Stimulated activated CD8-positive, alpha-beta memory T cell treated with anti-CD3 and anti-CD28 coated beads, Interleukin-4, amount 100 ng/mL, for 24 hours (primary cell): Measurements from ENCODE around the gene AKIP1.
"Not testable (repeated sequence)": the region's sequence is repeated elsewhere in the genome, so short reads cannot be mapped to it uniquely, and the experiment has no call there.

Experiments used
- DNase-seq: peaks from one replicate; pipeline ENCODE4 v3.0.0-alpha.2; 2020; ENCODE audit warnings: low read depth

The AKIP1 gene

GRCh38 chr11:8911029-8911823, at the start of gene AKIP1:
Gene AKIP1 (plus strand): TSS chr11:8911189. CDS start chr11:8911450, 261 bp downstream.
- peak; percentile 81 for DNase-seq

DNA sequence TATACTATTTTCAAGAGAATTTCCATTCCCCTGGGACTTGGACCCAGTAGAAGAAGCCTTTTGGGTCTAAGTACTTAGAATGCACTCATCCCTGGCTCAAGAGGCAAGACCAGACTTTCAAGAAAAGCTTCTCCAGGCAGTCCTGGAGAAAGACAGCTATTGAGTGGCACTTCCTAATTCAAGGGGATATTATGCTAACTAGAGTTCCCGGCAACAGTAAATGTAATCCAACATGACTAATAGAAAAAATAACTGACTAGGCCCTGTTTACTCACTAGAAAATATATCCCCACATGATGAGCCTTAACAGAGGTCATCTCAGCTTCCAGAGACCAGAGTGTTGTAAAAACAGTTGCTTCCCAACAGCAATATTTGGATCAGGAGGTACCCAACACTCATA, 47.2 kb upstream of the AKIP1 start:
- DNase-seq = no peak

DNA sequence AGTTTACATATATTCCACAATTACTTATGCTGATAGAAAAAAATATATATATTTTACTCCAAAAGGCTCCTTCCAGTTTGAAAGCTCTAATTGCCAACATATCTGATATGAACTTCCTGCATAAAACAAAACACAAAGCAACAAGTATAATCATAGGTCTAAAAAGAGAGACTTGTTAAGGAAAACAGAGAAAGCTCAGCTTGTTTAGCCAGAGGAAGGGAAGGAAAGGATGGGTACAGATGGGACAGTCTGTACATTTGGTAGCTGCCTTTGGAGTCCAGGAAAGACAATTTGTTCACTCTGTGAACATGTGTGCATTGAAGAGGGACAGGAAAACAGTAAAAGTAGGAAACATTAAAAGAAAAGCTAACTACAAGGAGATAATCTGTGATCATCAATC, 45.7 kb upstream of the AKIP1 start:
- DNase-seq = no peak

DNA sequence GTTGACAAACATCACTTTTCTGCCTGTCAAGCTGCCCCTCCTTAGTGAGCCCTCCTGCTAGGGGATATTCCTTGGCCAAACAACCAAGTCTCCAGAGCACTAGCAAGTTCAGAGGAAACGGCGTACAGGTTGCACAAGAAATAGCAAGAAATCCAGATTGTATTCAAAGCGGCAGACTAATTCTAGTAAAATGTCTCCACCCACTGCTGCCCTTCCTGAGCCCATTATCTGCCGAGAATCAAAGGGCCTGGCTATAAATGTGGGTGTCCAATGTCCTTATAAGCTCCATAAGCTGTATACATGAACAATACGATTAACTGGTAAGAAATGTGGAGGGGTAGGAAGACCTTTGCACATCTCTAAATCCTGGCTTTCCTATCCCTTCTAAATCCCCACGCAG, 44.0 kb upstream of the AKIP1 start:
- DNase-seq = no peak

- no peak for DNase-seq
Measured at GRCh38 chr11:8867931-8868631, 42.9 kb upstream of the AKIP1 start.

DNA sequence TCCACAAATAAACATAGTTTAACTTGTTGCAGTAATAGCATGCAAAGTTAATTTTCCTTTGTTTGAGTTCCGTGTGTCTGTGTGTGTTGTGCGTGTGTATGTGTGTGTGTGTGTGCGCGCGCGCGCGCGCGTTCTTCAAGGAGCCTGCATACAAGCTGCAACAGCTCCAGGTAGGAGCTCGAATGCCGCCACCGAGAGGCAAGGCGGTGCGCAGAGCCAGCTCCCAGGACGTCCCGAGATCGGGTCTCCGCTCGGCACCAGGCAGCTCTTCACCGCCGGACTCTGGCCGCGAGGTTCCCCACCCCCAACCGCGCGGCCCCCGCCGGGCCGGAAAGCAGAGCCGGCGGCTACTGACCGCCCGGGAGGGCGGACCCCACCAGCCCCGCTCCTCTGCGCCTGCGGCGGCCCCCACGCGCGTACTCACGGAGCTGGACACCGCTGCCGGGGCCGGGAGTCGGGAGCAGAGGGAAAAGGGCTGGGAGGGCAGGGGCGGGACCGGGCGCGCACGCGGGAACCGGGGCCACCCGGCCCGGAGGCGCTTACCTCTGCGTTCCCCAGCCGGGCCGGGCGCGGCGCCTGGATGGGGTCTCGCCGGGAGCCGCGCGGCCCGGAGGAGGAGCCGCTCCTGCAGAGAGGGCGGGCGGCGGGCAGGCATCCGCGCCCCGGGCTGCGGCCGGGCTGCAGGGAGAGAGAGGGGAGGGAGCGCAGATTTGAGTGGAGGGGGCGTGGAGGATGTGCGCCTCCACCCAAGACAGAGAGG, 40.4 kb upstream of the AKIP1 start:
- no peak for DNase-seq

DNA sequence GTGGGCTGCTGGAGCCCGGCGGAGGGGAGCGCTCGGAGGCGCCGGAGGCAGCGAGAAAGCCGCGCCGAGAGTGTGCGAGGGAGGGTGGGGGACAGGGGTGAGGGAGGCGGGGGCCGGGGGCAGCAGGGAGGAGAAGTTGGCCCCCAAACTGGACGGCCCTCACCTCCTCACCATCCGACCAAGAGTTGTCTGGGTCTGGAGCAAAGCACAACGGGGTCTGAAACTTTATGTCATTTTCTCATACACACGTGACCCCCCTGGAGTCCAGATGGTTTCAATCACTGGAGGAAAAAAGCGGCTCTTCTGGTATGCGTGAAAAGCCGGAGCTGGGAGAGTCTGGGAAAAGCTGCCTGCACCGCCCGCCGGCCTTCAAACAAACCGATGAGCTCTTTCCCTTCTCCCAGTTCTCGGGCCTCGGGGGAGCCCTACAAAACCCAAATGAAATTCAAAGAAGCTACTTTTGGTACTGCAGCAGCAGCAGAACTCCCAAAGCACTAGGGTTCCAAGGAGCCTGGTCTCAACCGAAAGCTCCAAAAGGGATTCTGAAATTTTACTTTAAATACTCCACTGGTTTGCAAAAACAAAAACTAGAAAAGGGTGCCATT, 39.7 kb upstream of the AKIP1 start:
- DNase-seq = no peak

DNA sequence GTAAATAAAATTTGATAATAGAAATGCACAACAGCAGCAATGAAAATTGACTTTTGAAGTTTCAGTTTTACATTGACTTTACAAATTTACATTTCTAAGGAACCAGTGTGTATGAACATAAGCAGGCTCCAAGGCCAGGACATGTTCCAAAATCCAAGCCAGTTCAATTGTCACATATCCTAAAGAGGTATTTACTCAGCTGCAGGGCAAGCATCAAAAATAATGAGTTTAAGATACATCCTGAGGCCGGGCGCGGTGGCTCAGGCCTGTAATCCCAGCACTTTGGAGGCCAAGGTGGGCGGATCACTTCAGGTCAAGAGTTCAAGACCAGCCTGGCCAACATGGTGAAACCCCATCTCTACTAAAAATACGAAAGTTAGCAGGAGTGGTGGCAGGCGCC, 39.0 kb upstream of the AKIP1 start:
- no peak for DNase-seq

DNA sequence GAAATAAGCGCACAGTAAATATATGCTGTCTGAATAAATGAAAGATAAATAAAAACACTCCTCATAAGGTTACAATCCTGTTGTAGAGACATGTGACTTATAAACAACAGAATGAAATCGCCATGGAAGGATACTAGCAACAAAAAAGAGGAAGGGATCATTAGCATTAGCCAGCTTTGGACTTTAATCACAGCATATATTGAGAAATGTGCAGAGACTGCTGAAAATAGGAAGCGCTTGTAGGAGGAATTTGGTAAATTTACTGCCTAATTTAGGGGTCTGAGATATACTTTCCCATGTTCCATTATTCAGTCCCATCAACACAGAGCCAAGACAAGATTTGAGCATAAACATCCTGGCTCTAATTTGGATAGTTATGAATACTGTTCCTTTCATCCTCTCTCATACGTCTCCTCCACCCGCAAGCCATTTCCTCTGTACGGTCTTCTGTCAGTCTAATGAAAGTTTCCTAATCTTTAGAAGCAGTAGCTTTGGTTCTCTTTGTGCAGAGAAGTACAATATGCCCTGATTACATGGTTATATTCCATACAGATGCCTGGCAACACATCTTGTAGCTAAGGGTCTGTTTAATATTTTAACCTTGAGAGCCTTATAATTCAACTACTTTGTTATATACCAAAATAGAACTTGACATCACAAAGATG, 37.1 kb upstream of the AKIP1 start:
- DNase-seq = no peak

- no peak for DNase-seq
Measured at GRCh38 chr11:8878771-8879170, 32.2 kb upstream of the AKIP1 start.

DNA sequence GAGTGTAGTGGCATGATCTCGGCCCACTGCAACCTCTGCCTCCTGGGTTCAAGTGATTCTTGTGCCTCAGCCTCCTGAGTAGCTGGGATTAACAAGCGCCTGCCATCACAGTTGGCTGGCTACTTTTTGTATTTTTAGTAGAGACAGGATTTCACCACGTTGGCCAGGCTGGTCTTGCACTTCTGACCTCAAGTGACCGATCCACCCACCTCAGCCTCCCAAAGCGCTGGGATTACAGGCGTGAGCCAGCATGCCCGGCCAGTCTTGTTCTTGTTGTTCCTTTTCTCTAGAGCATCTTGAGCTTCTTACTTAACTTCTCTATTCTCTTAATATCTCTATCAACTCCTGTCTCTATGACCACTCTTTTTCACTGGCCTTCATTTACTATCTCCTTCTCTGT, 29.4 kb upstream of the AKIP1 start:
- not testable (repeated sequence) for DNase-seq

DNA sequence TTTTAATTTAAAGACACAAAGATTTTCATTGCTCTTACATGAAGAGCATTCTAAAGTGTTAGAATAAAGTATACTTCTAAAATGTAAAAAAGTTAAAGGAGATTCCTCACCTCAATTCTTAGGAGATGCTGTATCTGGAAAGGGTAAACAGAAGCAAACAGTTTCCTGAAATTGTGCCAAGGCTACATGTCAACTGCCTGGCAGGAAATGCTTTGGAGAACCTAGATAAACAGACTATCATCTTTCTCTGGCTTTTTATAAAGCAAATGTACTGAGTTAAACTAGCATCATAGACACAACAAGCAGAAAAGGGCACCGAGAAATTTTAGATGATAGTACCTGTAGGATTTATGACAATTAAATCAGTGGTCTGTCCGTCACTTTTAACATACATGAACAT, 24.7 kb upstream of the AKIP1 start:
- no peak for DNase-seq

- not testable (repeated sequence) for DNase-seq
Measured at GRCh38 chr11:8891185-8891584, 19.8 kb upstream of the AKIP1 start.

DNA sequence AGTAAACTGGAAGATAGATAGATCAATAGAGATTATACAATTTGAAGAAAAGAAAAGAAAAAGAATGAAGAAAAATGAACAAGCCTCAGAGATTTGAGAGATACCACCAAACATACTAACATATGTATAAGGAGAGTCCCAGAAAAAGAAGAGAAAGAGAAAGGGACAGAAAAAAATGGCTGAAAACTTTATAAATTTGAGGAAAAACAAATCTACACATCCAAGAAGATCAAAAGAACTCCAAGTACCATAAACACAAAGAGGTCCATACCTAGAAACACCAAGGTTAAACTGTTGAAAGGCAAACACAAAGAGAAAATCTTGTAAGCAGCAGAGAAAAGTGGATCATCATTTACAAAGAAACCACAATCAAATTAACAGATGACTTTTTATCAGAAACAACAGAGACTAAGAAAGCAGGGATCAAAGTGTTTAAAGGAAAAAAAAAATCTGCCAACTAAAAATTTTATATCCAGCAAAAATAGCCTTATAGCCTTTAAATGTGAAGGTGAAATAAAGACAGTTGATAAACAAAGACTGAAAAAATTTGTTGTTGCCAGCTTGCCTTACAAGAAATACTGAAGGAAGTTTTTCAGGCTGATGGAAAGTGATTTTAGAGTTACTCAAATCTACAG, 11.8 kb upstream of the AKIP1 start:
- no peak for DNase-seq

GRCh38 chr11:8905528-8906165, 5.3 kb upstream of the AKIP1 start:
- no peak for DNase-seq

GRCh38 chr11:8907116-8907515, 3.9 kb upstream of the AKIP1 start:
- no peak for DNase-seq

DNA sequence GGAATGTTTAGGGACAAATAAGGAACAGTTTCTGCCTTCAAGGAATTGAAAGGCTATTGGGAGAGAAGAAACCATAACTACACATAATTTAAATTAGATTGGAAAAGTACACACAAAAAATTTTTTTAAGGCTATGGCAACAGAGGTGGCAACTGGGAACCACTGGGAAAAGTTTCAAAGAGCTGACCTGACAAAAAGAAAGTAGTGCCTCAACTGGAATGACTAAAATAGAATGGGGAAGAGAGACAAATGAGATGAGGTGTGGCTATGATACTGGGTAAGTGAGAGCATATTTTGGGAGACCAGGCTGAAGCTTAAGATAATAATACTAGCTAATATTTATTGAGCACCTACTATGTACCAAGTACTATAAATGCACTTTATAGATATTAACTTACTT, 2.9 kb upstream of the AKIP1 start:
- DNase-seq = no peak

GRCh38 chr11:8910649-8911026, 351 bp upstream of the AKIP1 start:
- no peak for DNase-seq

- peak; percentile 37 for DNase-seq
Measured at GRCh38 chr11:8913961-8914660, 3.1 kb downstream of the AKIP1 start.

DNA sequence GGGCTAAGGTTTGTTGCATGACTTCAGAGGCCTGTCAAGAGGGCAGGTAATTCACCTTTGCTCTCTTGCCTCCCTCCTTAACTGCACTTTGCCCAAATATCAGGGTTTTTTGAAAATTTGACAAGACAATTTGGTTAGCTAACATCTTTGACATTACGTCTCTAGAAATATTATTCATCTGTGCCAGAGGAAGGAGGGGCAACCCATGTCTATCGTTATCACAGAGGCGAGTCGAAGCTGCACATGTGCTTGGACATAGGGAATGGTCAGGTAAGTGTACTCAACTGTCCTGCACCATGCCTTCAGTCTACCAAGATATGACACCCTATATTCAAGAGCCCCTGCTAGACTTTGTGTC, 3.7 kb downstream of the AKIP1 start:
- DNase-seq = no peak
